HEK293 (cell line): ENCODE measurements around the gene RBM4.

Experiments used
- CTCF ChIA-PET: fragments of 350-600 bp; formaldehyde crosslinking; extraction: SDS; loops from one replicate; lab custom pipeline; 2021; ENCODE audit warnings: antibody characterized with exemption; lab: Yijun Ruan, JAX
- POLR2A ChIA-PET: fragments of 300-600 bp; formaldehyde crosslinking; extraction: SDS; loops from one replicate; lab custom pipeline; 2020; ENCODE audit warnings: antibody characterized with exemption, inconsistent platforms; lab: Yijun Ruan, JAX
- H3K27ac ChIP-seq: fragments of 200-500 bp; sonication (Bioruptor generic); 2 replicates; pipeline ENCODE4 v1.5.1; 2014; ENCODE audit warnings: low read depth, low read length, control low read depth, inconsistent platforms; ENCODE audit errors: extremely low read depth
- H3K36me3 ChIP-seq, 2 experiments: fragments of 200-500 bp in 1 of 2; sonication (Bioruptor generic) in 1 of 2; 1 replicate in 1 of 2; 2 replicates in 1 of 2; pipeline ENCODE4 v1.5.1; 2014 to 2017; ENCODE audit warnings: inconsistent platforms in 2 of 2, low read length in 2 of 2; ENCODE audit not compliant: control insufficient read depth in 2 of 2, insufficient read depth in 1 of 2
- H3K4me1 ChIP-seq: fragments of 200-500 bp; sonication (Bioruptor generic); 2 replicates; pipeline ENCODE4 v1.5.1; 2014; ENCODE audit warnings: mild to moderate bottlenecking, low read length, inconsistent platforms; ENCODE audit not compliant: control insufficient read depth, insufficient read depth
- H3K4me3 ChIP-seq: 2 replicates; pipeline ENCODE4 v1.5.1; 2011; ENCODE audit warnings: low read depth, mild to moderate bottlenecking, control low read depth, low read length, moderate library complexity
- H3K9me3 ChIP-seq: fragments of 200-500 bp; sonication (Bioruptor generic); 2 replicates; pipeline ENCODE4 v1.5.1; 2014; ENCODE audit warnings: low read depth, low read length, inconsistent platforms; ENCODE audit not compliant: control insufficient read depth, insufficient read depth
- AEBP2 ChIP-seq: fragments of 450-650 bp; formaldehyde crosslinking; IDR thresholded peaks from 2 replicates; pipeline ENCODE4 v1.5.1; 2016; ENCODE audit warnings: missing biosample characterization, missing genetic modification characterization, borderline replicate concordance
- HOXA7 ChIP-seq: sonication (generic); formaldehyde crosslinking; IDR thresholded peaks from 2 replicates; pipeline ENCODE4 v1.8.1; 2022; ENCODE audit warnings: missing genetic modification reagents, borderline replicate concordance
- KLF17 ChIP-seq: fragments of 450-650 bp; formaldehyde crosslinking; IDR thresholded peaks from 2 replicates; pipeline ENCODE4 v1.5.1; 2016; ENCODE audit warnings: missing biosample characterization, missing genetic modification characterization
- KLF7 ChIP-seq: fragments of 450-650 bp; formaldehyde crosslinking; IDR thresholded peaks from 2 replicates; pipeline ENCODE4 v1.5.1; 2016; ENCODE audit warnings: missing biosample characterization, missing genetic modification characterization, borderline replicate concordance
- MYNN ChIP-seq: fragments of 450-650 bp; formaldehyde crosslinking; IDR thresholded peaks from 2 replicates; pipeline ENCODE4 v1.5.1; 2016; ENCODE audit warnings: missing biosample characterization, missing genetic modification characterization, borderline replicate concordance
- MZF1 ChIP-seq: fragments of 450-650 bp; formaldehyde crosslinking; IDR thresholded peaks from 2 replicates; pipeline ENCODE4 v1.5.1; 2017; ENCODE audit warnings: missing biosample characterization, missing genetic modification characterization, borderline replicate concordance
- PATZ1 ChIP-seq: fragments of 450-650 bp; formaldehyde crosslinking; IDR thresholded peaks from 2 replicates; pipeline ENCODE4 v1.5.1; 2016; ENCODE audit warnings: missing biosample characterization, missing genetic modification characterization
- PRDM10 ChIP-seq: fragments of 450-650 bp; formaldehyde crosslinking; IDR thresholded peaks from 2 replicates; pipeline ENCODE4 v1.5.1; 2016; ENCODE audit warnings: missing biosample characterization, missing genetic modification characterization
- REPIN1 ChIP-seq: fragments of 450-650 bp; formaldehyde crosslinking; IDR thresholded peaks from 2 replicates; pipeline ENCODE4 v1.5.1; 2017; ENCODE audit warnings: missing biosample characterization, missing genetic modification characterization, low read depth
- YY1 ChIP-seq: fragments of 450-650 bp; formaldehyde crosslinking; IDR thresholded peaks from 2 replicates; pipeline ENCODE4 v1.5.1; 2018; ENCODE audit warnings: missing biosample characterization, missing genetic modification characterization
- ZBTB48 ChIP-seq: fragments of 450-650 bp; formaldehyde crosslinking; IDR thresholded peaks from 2 replicates; pipeline ENCODE4 v1.5.1; 2016; ENCODE audit warnings: missing biosample characterization, missing genetic modification characterization
- ZFP41 ChIP-seq: fragments of 450-650 bp; formaldehyde crosslinking; IDR thresholded peaks from 2 replicates; pipeline ENCODE4 v1.5.1; 2016; ENCODE audit warnings: missing biosample characterization, missing genetic modification characterization, borderline replicate concordance
- ZIC2 ChIP-seq: fragments of 450-650 bp; formaldehyde crosslinking; IDR thresholded peaks from 2 replicates; pipeline ENCODE4 v1.5.1; 2016; ENCODE audit warnings: missing biosample characterization, missing genetic modification characterization
- ZNF10 ChIP-seq: fragments of 450-650 bp; formaldehyde crosslinking; IDR thresholded peaks from 2 replicates; pipeline ENCODE4 v1.5.1; 2017; ENCODE audit warnings: missing biosample characterization, missing genetic modification characterization
- ZNF311 ChIP-seq: fragments of 450-650 bp; formaldehyde crosslinking; IDR thresholded peaks from 2 replicates; pipeline ENCODE4 v1.5.1; 2017; ENCODE audit warnings: missing biosample characterization, missing genetic modification characterization, borderline replicate concordance
- ZNF324 ChIP-seq: fragments of 450-650 bp; formaldehyde crosslinking; IDR thresholded peaks from 2 replicates; pipeline ENCODE4 v1.5.1; 2016; ENCODE audit warnings: missing biosample characterization, missing genetic modification characterization
- ZNF341 ChIP-seq: fragments of 450-650 bp; formaldehyde crosslinking; IDR thresholded peaks from 2 replicates; pipeline ENCODE4; 2016; ENCODE audit warnings: low read depth, missing biosample characterization, missing genetic modification characterization
- ZNF362 ChIP-seq: fragments of 450-650 bp; formaldehyde crosslinking; IDR thresholded peaks from 2 replicates; pipeline ENCODE4 v1.5.1; 2016; ENCODE audit warnings: missing biosample characterization, missing genetic modification characterization
- ZNF394 ChIP-seq: fragments of 450-650 bp; formaldehyde crosslinking; IDR thresholded peaks from 2 replicates; pipeline ENCODE4 v1.5.1; 2016; ENCODE audit warnings: missing biosample characterization, missing genetic modification characterization, mild to moderate bottlenecking, moderate library complexity, borderline replicate concordance
- ZNF549 ChIP-seq: fragments of 450-650 bp; IDR thresholded peaks from 2 replicates; pipeline ENCODE4 v1.5.1; 2018; ENCODE audit warnings: missing biosample characterization, missing genetic modification characterization, mild to moderate bottlenecking, inconsistent platforms, moderate library complexity
- ZNF555 ChIP-seq: fragments of 450-650 bp; formaldehyde crosslinking; conservative IDR thresholded peaks from 2 replicates; pipeline ENCODE4 v1.5.1; 2017; ENCODE audit warnings: missing biosample characterization, mild to moderate bottlenecking, missing genetic modification characterization, inconsistent platforms
- ZNF558 ChIP-seq: fragments of 450-650 bp; formaldehyde crosslinking; IDR thresholded peaks from 2 replicates; pipeline ENCODE4 v1.5.1; 2016; ENCODE audit warnings: missing biosample characterization, missing genetic modification characterization
- ZNF624 ChIP-seq: fragments of 450-650 bp; formaldehyde crosslinking; IDR thresholded peaks from 2 replicates; pipeline ENCODE4 v1.5.1; 2017; ENCODE audit warnings: missing biosample characterization, missing genetic modification characterization
- ZNF707 ChIP-seq: fragments of 450-650 bp; formaldehyde crosslinking; IDR thresholded peaks from 2 replicates; pipeline ENCODE4 v1.5.1; 2016; ENCODE audit warnings: missing biosample characterization, missing genetic modification characterization
- ZNF747 ChIP-seq: fragments of 450-650 bp; formaldehyde crosslinking; IDR thresholded peaks from 2 replicates; pipeline ENCODE4 v1.5.1; 2016; ENCODE audit warnings: missing biosample characterization, missing genetic modification characterization
- ZNF768 ChIP-seq: fragments of 450-650 bp; formaldehyde crosslinking; IDR thresholded peaks from 2 replicates; pipeline ENCODE4 v1.5.1; 2018; ENCODE audit warnings: missing biosample characterization, mild to moderate bottlenecking, missing genetic modification characterization
- ZNF830 ChIP-seq: fragments of 450-650 bp; IDR thresholded peaks from 2 replicates; pipeline ENCODE4 v1.5.0; 2018; ENCODE audit warnings: missing biosample characterization, missing genetic modification characterization, low read depth, mild to moderate bottlenecking, moderate library complexity

Gene RBM4

GRCh38 chr11:66638177-66639065 is at the start of gene RBM4:
RBM4 (plus strand) TSS chr11:66638703; CDS start chr11:66639712, 1,009 bp downstream.
- POLR2A ChIA-PET, result interaction anchor here (0.6 to 5.9 kb wide), 28 partner anchors 10 to 1302 kb away, joined by 3 to 98 read pairs (median 4); partner anchors contain the start of genes ACTN3, BBS1, CCDC87 and CCS
- Histone ChIP-seq H3K36me3 (peaks cover 8 to 58% of the 10 kb centered on the region in 2 experiments), H3K9me3 (no peaks in the 10 kb centered on the region), H3K4me1 (no peaks in the 10 kb centered on the region; the same call in 1 of the 2 replicates), H3K4me3 (peak within 1 kb of the TSS; percentile 62), H3K27ac (peak within 1 kb of the TSS; percentile 77)
- CTCF ChIA-PET, result interaction anchor here (0.6 to 1.3 kb wide), 5 partner anchors 39 to 1610 kb away, joined by 3 to 6 read pairs (median 4); partner anchors contain the start of gene RBM4B
- no peak for TF ChIP-seq ZBTB48 (tag by site-specific recombination)
- peak; percentile 87 for TF ChIP-seq ZNF341
- no peak for TF ChIP-seq ZFP41
- TF ChIP-seq ZNF394 (tag by site-specific recombination), result peak; percentile 24; the same call in 1 of the 2 replicates
- TF ChIP-seq ZNF311 (tag by site-specific recombination), result no peak
- no peak for TF ChIP-seq HOXA7
- TF ChIP-seq ZNF558 (tag by site-specific recombination), result no peak
- no peak; the same call in 1 of the 2 replicates for TF ChIP-seq ZNF362 (tag by site-specific recombination)
- TF ChIP-seq ZNF624 (tag by site-specific recombination), result no peak
- TF ChIP-seq KLF17 (tag by site-specific recombination), result peak; percentile 52; the same call in 1 of the 2 replicates
- no peak for TF ChIP-seq MZF1 (tag by site-specific recombination)
- TF ChIP-seq ZIC2, result peak; percentile 35
- TF ChIP-seq KLF7 (tag by site-specific recombination), result 0 out of 2 replicates have a peak, but pooled peaks have one; percentile 38
- TF ChIP-seq YY1, result peak; percentile 63
- TF ChIP-seq ZNF555, result no peak
- TF ChIP-seq ZNF549 (tag by site-specific recombination), result no peak
- TF ChIP-seq PRDM10 (tag by site-specific recombination), result peak; percentile 55; the same call in 1 of the 2 replicates
- TF ChIP-seq ZNF768 (tag by site-specific recombination), result no peak
- TF ChIP-seq AEBP2 (tag by site-specific recombination), result no peak
- TF ChIP-seq ZNF747 (tag by site-specific recombination), result no peak
- peak; percentile 95 for TF ChIP-seq PATZ1 (tag by site-specific recombination)
- no peak for TF ChIP-seq ZNF830
- TF ChIP-seq ZNF10 (tag by site-specific recombination), result 0 out of 2 replicates have a peak, but pooled peaks have one; percentile 9
- no peak for TF ChIP-seq REPIN1 (tag by site-specific recombination)
- 0 out of 2 replicates have a peak, but pooled peaks have one; percentile 20 for TF ChIP-seq MYNN (tag by site-specific recombination)
- TF ChIP-seq ZNF707 (tag by site-specific recombination), result no peak
- TF ChIP-seq ZNF324 (tag by site-specific recombination), result peak; percentile 57; the same call in 1 of the 2 replicates
